SK-N-SH (cell line): ENCODE data around the gene SLC38A8. TPM values are rescaled to one million over a fixed set of nuclear protein-coding genes. Genes with fewer than 3 reads are reported as not detected.

Experiments
- CTCF ChIA-PET: fragments of 300-600, 350-600 bp; formaldehyde crosslinking; extraction: SDS; loops from one replicate; lab custom pipeline; 2021; lab: Yijun Ruan, JAX
- POLR2A ChIA-PET: fragments of 350-600 bp; sonication (Branson Sonifier 250); formaldehyde crosslinking; extraction: SDS; loops from one replicate; lab custom pipeline; 2020; ENCODE audit warnings: antibody characterized with exemption, inconsistent platforms; lab: Yijun Ruan, JAX
- DNase-seq: peaks from one replicate; pipeline ENCODE4 v3.0.0; 2012
- H2AFZ ChIP-seq: fragments of 200-600 bp; sonication (generic); 2 replicates; pipeline ENCODE4 v1.8.1; 2016; ENCODE audit warnings: antibody characterized with exemption, mild to moderate bottlenecking, low read depth
- H3F3A ChIP-seq: fragments of 200-600 bp; sonication (generic); replicated peaks from 2 replicates; pipeline ENCODE3; 2016; ENCODE audit warnings: antibody characterized with exemption, mild to moderate bottlenecking; ENCODE audit not compliant: insufficient read depth
- H3K27ac ChIP-seq, 2 experiments: fragments of 200-500 bp in 1 of 2; fragments of 200-600 bp in 1 of 2; sonication (Bioruptor generic) in 1 of 2; sonication (generic), shearing (Covaris generic) in 1 of 2; 2 replicates each; pipeline versions ENCODE4 v1.5.1 to v1.6.1; 2014 to 2016; ENCODE audit warnings: low read depth in 2 of 2, inconsistent platforms in 1 of 2, low read length in 1 of 2, mild to moderate bottlenecking in 1 of 2, mixed read lengths in 1 of 2
- H3K27me3 ChIP-seq: fragments of 200-600 bp; sonication (generic), shearing (Covaris generic); 2 replicates; pipeline ENCODE4 v1.6.1; 2016; ENCODE audit warnings: mixed run types; ENCODE audit not compliant: insufficient read depth
- H3K36me3 ChIP-seq, 2 experiments: fragments of 200-500 bp in 1 of 2; fragments of 200-600 bp in 1 of 2; sonication (Bioruptor generic) in 1 of 2; sonication (generic) in 1 of 2; replicated peaks in 1 of 2; 2 replicates each; pipeline versions ENCODE3 to v1.5.1; 2014 to 2016; ENCODE audit warnings: low read length in 1 of 2, mild to moderate bottlenecking in 1 of 2; ENCODE audit not compliant: insufficient read depth in 2 of 2, control insufficient read depth in 1 of 2
- H3K4me1 ChIP-seq, 2 experiments: fragments of 200-500 bp in 1 of 2; fragments of 200-600 bp in 1 of 2; sonication (Bioruptor generic) in 1 of 2; sonication (generic), shearing (Covaris generic) in 1 of 2; 2 replicates each; pipeline versions ENCODE4 v1.5.1 to v1.6.1; 2014 to 2016; ENCODE audit warnings: low read depth in 1 of 2, low read length in 1 of 2, mixed run types in 1 of 2; ENCODE audit not compliant: insufficient read depth in 2 of 2, control insufficient read depth in 1 of 2
- H3K4me2 ChIP-seq: fragments of 200-600 bp; sonication (generic), shearing (Covaris generic); 2 replicates; pipeline ENCODE4 v1.6.1; 2017; ENCODE audit warnings: mixed run types
- H3K4me3 ChIP-seq, 2 experiments: fragments of 200-500 bp in 1 of 2; fragments of 200-600 bp in 1 of 2; sonication (Bioruptor generic) in 1 of 2; sonication (generic), shearing (Covaris generic) in 1 of 2; 2 replicates each; pipeline versions ENCODE4 v1.5.1 to v1.8.1; 2014 to 2016; ENCODE audit warnings: low read depth in 2 of 2, inconsistent platforms in 1 of 2, low read length in 1 of 2, mild to moderate bottlenecking in 1 of 2, mixed read lengths in 1 of 2, moderate library complexity in 1 of 2
- H3K79me2 ChIP-seq: fragments of 200-600 bp; sonication (generic); 2 replicates; pipeline ENCODE4 v1.8.1; 2017; ENCODE audit warnings: mild to moderate bottlenecking; ENCODE audit not compliant: insufficient read depth
- H3K9ac ChIP-seq: fragments of 200-600 bp; sonication (generic); 2 replicates; pipeline ENCODE4 v1.6.1; 2017; ENCODE audit warnings: mixed run types
- H3K9me2 ChIP-seq: fragments of 200-600 bp; sonication (generic); 2 replicates; pipeline ENCODE4 v1.6.1; 2017; ENCODE audit warnings: mixed run types
- H3K9me3 ChIP-seq: fragments of 200-600 bp; sonication (generic); 2 replicates; pipeline ENCODE4 v1.6.1; 2017; ENCODE audit warnings: mixed run types, mild to moderate bottlenecking, moderate library complexity
- H4K20me1 ChIP-seq: fragments of 200-600 bp; sonication (generic); 2 replicates; pipeline ENCODE4 v1.6.1; 2017; ENCODE audit warnings: mild to moderate bottlenecking, mixed run types; ENCODE audit not compliant: insufficient read depth
- CHD2 ChIP-seq: fragments of 150-350 bp; IDR thresholded peaks from 2 replicates; pipeline ENCODE4 v1.6.1; 2018; ENCODE audit warnings: low read length; ENCODE audit not compliant: partially characterized antibody
- FOXJ3 ChIP-seq: sonication (generic); formaldehyde crosslinking; IDR thresholded peaks from 2 replicates; pipeline ENCODE4 v1.5.1; 2020; ENCODE audit warnings: mild to moderate bottlenecking, missing genetic modification reagents
- GABPA ChIP-seq: IDR thresholded peaks from 2 replicates; pipeline ENCODE4 v1.4.0; 2012; ENCODE audit warnings: low read depth, mild to moderate bottlenecking
- GATA2 ChIP-seq: sonication (generic); formaldehyde crosslinking; IDR thresholded peaks from 2 replicates; pipeline ENCODE4 v1.5.0; 2020; ENCODE audit warnings: mild to moderate bottlenecking, missing genetic modification reagents
- MXI1 ChIP-seq: IDR thresholded peaks from 2 replicates; pipeline ENCODE4 v1.6.1; 2012; ENCODE audit warnings: mild to moderate bottlenecking, low read depth, low read length, improper control_type of control experiment
- RAD21 ChIP-seq: IDR thresholded peaks from 2 replicates; pipeline ENCODE4 v1.6.1; 2012; ENCODE audit warnings: mild to moderate bottlenecking, low read length
- RFX5 ChIP-seq: IDR thresholded peaks from 2 replicates; pipeline ENCODE4 v1.6.1; 2012; ENCODE audit warnings: mild to moderate bottlenecking, improper control_type of control experiment, low read length
- RXRA ChIP-seq: IDR thresholded peaks from 2 replicates; pipeline ENCODE4 v1.4.0; 2012; ENCODE audit warnings: low read depth, mild to moderate bottlenecking, borderline replicate concordance
- TAF1 ChIP-seq: IDR thresholded peaks from 2 replicates; pipeline ENCODE4 v1.6.1; 2012; ENCODE audit warnings: low read depth, mild to moderate bottlenecking, low read length, moderate library complexity, borderline replicate concordance
- WGBS: methylation state at CpG from one replicate; pipeline ENCODE4 v1.1.6; 2017; ENCODE audit warnings: low lambda C conversion rate; 5-methylcytosine and 5-hydroxymethylcytosine counted together
- polyA plus RNA-seq, 3 experiments: library from polyadenylated mRNA; depleted of rRNA; stranded (reverse); fragments of >200 nt; gene quantifications; 2 replicates each; pipeline ENCODE4 v1.2.3, GENCODE V29; 2012
- TF ChIP-seq, protein P1 (sequence below): fragments of 200-600 bp; sonication (generic); IDR thresholded peaks from 2 replicates; pipeline ENCODE4 v1.6.1; 2017; ENCODE audit warnings: antibody characterized with exemption, mild to moderate bottlenecking, moderate library complexity
- TF ChIP-seq, protein P2 (sequence below): IDR thresholded peaks from 2 replicates; pipeline ENCODE4 v1.6.1; 2012; ENCODE audit warnings: mild to moderate bottlenecking, low read depth, low read length, moderate library complexity
- TF ChIP-seq, protein P3 (sequence below): IDR thresholded peaks from 2 replicates; pipeline ENCODE4 v1.4.0; 2012; ENCODE audit warnings: low read depth, borderline replicate concordance
- TF ChIP-seq, protein P4 (sequence below): fragments of 150-350 bp; IDR thresholded peaks from 2 replicates; pipeline ENCODE4 v1.6.1; 2016; ENCODE audit warnings: mild to moderate bottlenecking, low read depth, low read length

Gene SLC38A8
- polyA plus RNA-seq, 1 of the 3 experiments (the other 2 are of a cell fraction), result not detected

DNA sequence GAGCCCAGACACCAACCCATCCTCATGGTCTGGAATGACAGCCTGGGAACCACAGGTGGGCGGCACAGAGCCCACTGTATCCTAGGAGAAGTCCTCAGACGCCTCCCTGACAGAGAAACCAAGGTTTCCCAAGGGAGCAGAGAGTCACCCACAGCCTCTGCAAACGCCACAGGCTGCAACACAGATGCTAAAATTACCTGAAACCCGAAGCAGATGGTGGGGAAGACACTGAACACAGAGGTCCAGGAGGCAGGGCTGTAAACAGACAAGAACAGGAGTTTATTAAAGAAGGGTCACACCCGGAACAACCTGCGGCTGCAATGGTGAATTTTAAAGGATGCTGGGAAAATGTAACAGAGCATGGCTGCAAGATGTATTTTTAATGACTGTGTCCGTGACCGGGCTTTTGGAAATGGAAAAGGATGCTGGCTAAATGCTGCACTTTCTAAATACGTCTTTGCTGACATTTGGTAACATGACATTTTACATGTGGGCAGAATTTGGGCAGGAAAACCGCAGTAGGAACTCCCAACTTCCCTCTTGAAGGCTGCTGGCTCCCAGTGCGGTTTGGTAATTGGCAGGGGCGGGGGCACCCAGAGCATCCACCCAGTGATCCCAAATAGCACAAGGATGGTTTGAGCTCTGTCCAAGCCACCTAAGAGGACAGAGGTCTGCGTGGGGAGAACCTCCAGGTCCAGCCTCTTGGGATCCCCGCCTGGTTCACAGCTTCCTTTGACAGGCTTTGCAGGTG is 13.1 kb downstream of the SLC38A8 start:
- Histone ChIP-seq H3K4me1 (no peaks in the 10 kb centered on the region), H3K4me2 (no peak overlapping the region), H3K36me3 (no peaks in the 10 kb centered on the region), H4K20me1 (no peaks in the 10 kb centered on the region), H3K9ac (no peak overlapping the region), H3K27me3 (no peaks in the 10 kb centered on the region), H3K9me2 (no peaks in the 10 kb centered on the region), H3K9me3 (no peaks in the 10 kb centered on the region), H3F3A (no peaks in the 10 kb centered on the region), H3K79me2 (no peaks in the 10 kb centered on the region), H3K4me3 (no peak overlapping the region), H2AFZ (no peak overlapping the region), H3K27ac (no peak overlapping the region)
- TF ChIP-seq MXI1 (no peak), GABPA (no peak), GATA2 (no peak), CHD2 (no peak), TAF1 (no peak), FOXJ3 (CRISPR knock-in tag) (no peak), RXRA (no peak), RFX5 (no peak), RAD21 (no peak)
- TF ChIP-seq, protein P1, sequence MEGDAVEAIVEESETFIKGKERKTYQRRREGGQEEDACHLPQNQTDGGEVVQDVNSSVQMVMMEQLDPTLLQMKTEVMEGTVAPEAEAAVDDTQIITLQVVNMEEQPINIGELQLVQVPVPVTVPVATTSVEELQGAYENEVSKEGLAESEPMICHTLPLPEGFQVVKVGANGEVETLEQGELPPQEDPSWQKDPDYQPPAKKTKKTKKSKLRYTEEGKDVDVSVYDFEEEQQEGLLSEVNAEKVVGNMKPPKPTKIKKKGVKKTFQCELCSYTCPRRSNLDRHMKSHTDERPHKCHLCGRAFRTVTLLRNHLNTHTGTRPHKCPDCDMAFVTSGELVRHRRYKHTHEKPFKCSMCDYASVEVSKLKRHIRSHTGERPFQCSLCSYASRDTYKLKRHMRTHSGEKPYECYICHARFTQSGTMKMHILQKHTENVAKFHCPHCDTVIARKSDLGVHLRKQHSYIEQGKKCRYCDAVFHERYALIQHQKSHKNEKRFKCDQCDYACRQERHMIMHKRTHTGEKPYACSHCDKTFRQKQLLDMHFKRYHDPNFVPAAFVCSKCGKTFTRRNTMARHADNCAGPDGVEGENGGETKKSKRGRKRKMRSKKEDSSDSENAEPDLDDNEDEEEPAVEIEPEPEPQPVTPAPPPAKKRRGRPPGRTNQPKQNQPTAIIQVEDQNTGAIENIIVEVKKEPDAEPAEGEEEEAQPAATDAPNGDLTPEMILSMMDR, result no peak
- TF ChIP-seq, protein P2, sequence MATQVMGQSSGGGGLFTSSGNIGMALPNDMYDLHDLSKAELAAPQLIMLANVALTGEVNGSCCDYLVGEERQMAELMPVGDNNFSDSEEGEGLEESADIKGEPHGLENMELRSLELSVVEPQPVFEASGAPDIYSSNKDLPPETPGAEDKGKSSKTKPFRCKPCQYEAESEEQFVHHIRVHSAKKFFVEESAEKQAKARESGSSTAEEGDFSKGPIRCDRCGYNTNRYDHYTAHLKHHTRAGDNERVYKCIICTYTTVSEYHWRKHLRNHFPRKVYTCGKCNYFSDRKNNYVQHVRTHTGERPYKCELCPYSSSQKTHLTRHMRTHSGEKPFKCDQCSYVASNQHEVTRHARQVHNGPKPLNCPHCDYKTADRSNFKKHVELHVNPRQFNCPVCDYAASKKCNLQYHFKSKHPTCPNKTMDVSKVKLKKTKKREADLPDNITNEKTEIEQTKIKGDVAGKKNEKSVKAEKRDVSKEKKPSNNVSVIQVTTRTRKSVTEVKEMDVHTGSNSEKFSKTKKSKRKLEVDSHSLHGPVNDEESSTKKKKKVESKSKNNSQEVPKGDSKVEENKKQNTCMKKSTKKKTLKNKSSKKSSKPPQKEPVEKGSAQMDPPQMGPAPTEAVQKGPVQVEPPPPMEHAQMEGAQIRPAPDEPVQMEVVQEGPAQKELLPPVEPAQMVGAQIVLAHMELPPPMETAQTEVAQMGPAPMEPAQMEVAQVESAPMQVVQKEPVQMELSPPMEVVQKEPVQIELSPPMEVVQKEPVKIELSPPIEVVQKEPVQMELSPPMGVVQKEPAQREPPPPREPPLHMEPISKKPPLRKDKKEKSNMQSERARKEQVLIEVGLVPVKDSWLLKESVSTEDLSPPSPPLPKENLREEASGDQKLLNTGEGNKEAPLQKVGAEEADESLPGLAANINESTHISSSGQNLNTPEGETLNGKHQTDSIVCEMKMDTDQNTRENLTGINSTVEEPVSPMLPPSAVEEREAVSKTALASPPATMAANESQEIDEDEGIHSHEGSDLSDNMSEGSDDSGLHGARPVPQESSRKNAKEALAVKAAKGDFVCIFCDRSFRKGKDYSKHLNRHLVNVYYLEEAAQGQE, result no peak
- TF ChIP-seq, protein P3, sequence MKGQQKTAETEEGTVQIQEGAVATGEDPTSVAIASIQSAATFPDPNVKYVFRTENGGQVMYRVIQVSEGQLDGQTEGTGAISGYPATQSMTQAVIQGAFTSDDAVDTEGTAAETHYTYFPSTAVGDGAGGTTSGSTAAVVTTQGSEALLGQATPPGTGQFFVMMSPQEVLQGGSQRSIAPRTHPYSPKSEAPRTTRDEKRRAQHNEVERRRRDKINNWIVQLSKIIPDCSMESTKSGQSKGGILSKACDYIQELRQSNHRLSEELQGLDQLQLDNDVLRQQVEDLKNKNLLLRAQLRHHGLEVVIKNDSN, result no peak
- TF ChIP-seq, protein P4, sequence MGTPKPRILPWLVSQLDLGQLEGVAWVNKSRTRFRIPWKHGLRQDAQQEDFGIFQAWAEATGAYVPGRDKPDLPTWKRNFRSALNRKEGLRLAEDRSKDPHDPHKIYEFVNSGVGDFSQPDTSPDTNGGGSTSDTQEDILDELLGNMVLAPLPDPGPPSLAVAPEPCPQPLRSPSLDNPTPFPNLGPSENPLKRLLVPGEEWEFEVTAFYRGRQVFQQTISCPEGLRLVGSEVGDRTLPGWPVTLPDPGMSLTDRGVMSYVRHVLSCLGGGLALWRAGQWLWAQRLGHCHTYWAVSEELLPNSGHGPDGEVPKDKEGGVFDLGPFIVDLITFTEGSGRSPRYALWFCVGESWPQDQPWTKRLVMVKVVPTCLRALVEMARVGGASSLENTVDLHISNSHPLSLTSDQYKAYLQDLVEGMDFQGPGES, result no peak
- WGBS, result 65% methylated on average over 14 of the region's 14 CpGs
- ChIA-PET POLR2A (no interaction called here), CTCF (interaction anchor here (1.1 to 1.2 kb wide), 2 partner anchors 56 to 73 kb away, joined by 3 to 4 read pairs; no protein-coding TSS in a partner anchor)
- no peak for DNase-seq
